Heart right ventricle (tissue), 16 donors: ENCODE measurements around the gene SLC35F2. TPM values are rescaled to one million over a fixed set of nuclear protein-coding genes. Genes with fewer than 3 reads are reported as not detected.

Experiments used
- ATAC-seq, 8 donors: fragments of 200-7000 bp; cut with Tn5 transposase; one replicate each; pipeline ENCODE4 v1.9.1; 2020; ENCODE audit warnings: mild to moderate bottlenecking in 8 of 8, moderate library complexity in 8 of 8, moderate number of reproducible peaks in 1 of 8
- DNase-seq, 2 donors: peaks; one replicate each; pipeline ENCODE4 v3.0.0-alpha.2; 2020
- H3K27ac ChIP-seq, 10 donors: fragments of 200-600 bp; sonication (generic) in 2 of 10; one replicate each; pipeline versions ENCODE4 v1.5.0 to v1.8.0; 2020 to 2022; ENCODE audit warnings: mild to moderate bottlenecking in 3 of 10
- H3K27me3 ChIP-seq, 7 donors: fragments of 200-600 bp; one replicate each; pipeline ENCODE4 v1.8.0; 2021 to 2022; ENCODE audit warnings: mild to moderate bottlenecking in 2 of 7
- H3K36me3 ChIP-seq, 9 donors: fragments of 200-600 bp; sonication (generic) in 1 of 9; one replicate each; pipeline versions ENCODE4 v1.5.0 to v1.8.0; 2020 to 2022; ENCODE audit warnings: mild to moderate bottlenecking in 2 of 9
- H3K4me1 ChIP-seq, 9 donors: fragments of 200-600 bp; sonication (generic) in 1 of 9; one replicate each; pipeline versions ENCODE4 v1.5.0 to v1.8.0; 2020 to 2022; ENCODE audit warnings: mild to moderate bottlenecking in 4 of 9
- H3K4me3 ChIP-seq, 10 donors: fragments of 200-600 bp; sonication (generic) in 2 of 10; one replicate each; pipeline versions ENCODE4 v1.5.0 to v1.8.0; 2020 to 2022; ENCODE audit warnings: mild to moderate bottlenecking in 7 of 10, moderate library complexity in 2 of 10
- H3K9me3 ChIP-seq, 11 donors: fragments of 200-600 bp in 10 of 11; sonication (generic) in 2 of 11; one replicate each; pipeline versions ENCODE4 v1.5.0 to v1.8.0; 2013 to 2022; ENCODE audit warnings: mild to moderate bottlenecking in 2 of 11, control low read depth in 1 of 11, moderate library complexity in 1 of 11
- WGBS, 2 donors: extraction: QIAGEN DNeasy Blood & Tissue Kit; methylation state at CpG; one replicate each; pipeline ENCODE4 v1.1.7; 2013; ENCODE audit warnings: inconsistent platforms in 1 of 2; 5-methylcytosine and 5-hydroxymethylcytosine counted together
- intact Hi-C, 10 donors: fragments of 100-400 bp; cut with DNase I; formaldehyde crosslinking; loops; one replicate each; pipeline versions ENCODE4 v1.11.1 to v1.14.2; 2022
- polyA plus RNA-seq, 2 donors: library from polyadenylated mRNA; stranded (reverse); fragments of 200-250 nt; gene quantifications; one replicate each; pipeline ENCODE4 v1.2.3, GENCODE V29; 2013
- total RNA-seq, 10 donors: library from RNA; stranded (reverse); fragmentation: NEBNext Ultra II Directional in 3 of 10; extraction: Animal tissue kit (Norgen Biotek cat#: 25700) in 3 of 10; gene quantifications; one replicate each; pipeline versions ENCODE4 v1.2.1 to v1.2.4, GENCODE V29; 2021 to 2023
- TF ChIP-seq, protein P1 (sequence below), 9 donors: fragments of 200-600 bp; sonication (generic) in 2 of 9; IDR thresholded peaks; one replicate each; pipeline versions ENCODE4 v1.5.0 to v1.8.0; 2021 to 2022; ENCODE audit warnings: antibody characterized with exemption in 9 of 9, mild to moderate bottlenecking in 5 of 9, moderate library complexity in 1 of 9
- donor health status: Arrhythmogenic right ventricular cardiomyopathy.
- donor health status: ischemic (EF 13 %, LVEDD 7.1; RV severe dilation, severe dysfunction).
- donor health status: healthy with polysubstance abuse.
- donor health status: DM: no; HTN: yes; CAD: no.
- donor health status: DM: no; HTN: no; CAD: no.
- donor health status: ischemic (EF 25% LVEDD 6.9; RV normal size, moderate dysfunction).
- donor health status: ischemic (EF 25% LVEDD 5.7; RV mildly dilated, moderate dysfunction).
- donor health status: healthy.
- donor health status: DM: yes; HTN: yes; CAD: no.
- donor health status: Ischemic cardiomyopathy.
- donor health status: ischemic (EF 35%, LVEDD 5.7; RV mildly dilated, moderate dysfunction).
- donor health status: nonischemic (EF 11% LVEDD 7.7; RV severe dilation, severe dysfunction).
- donor health status: DM: yes; HTN: yes; CAD: no.
- donor health status: PGD.
- donor health status: ischemic (EF 29% LVEDD 5.4; RV normal size, mild dysfunction).
- donor health status: nonischemic (EF 23%, LVEDD 6.1; RV moderate dilation, normal function).

SLC35F2 gene
- total and polyA plus RNA-seq, 12 donors = 0.40 to 2.0 (median 0.88) TPM

DNA sequence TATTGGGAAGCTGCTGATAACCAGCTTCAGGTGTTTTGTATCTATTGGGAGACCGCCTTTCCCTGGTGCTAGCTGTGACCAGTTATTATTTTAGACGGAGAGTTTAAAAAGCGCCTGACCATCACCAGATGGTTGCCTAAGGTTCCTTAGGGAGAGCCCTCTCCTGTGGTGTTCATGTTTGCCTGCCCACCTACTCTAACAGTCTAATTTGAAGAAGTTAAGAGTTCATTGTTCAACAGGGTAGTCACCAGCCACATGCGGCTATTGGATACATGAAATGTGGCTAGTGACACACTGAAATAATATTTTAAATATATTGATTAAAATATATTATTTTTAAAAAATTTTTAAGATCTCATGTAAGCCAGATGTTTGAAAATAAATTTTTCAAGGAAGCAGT, 75.5 kb downstream of the SLC35F2 start:
- intact Hi-C loops = no loop called here
- Histone ChIP-seq H3K9me3 (no peaks in the 10 kb centered on the region), H3K36me3 (no peaks in the 10 kb centered on the region), H3K4me3 (no peak overlapping the region), H3K27ac (no peak overlapping the region), H3K4me1 (no peaks in the 10 kb centered on the region), H3K27me3 (peaks cover 0 to 4% (median 0%) of the 10 kb centered on the region in 7 donors)
- DNase-seq (no peak), ATAC-seq (no peak)
- 97 to 98% methylated on average over 4 of the region's 4 CpGs for WGBS, 2 donors
- TF ChIP-seq, protein P1, sequence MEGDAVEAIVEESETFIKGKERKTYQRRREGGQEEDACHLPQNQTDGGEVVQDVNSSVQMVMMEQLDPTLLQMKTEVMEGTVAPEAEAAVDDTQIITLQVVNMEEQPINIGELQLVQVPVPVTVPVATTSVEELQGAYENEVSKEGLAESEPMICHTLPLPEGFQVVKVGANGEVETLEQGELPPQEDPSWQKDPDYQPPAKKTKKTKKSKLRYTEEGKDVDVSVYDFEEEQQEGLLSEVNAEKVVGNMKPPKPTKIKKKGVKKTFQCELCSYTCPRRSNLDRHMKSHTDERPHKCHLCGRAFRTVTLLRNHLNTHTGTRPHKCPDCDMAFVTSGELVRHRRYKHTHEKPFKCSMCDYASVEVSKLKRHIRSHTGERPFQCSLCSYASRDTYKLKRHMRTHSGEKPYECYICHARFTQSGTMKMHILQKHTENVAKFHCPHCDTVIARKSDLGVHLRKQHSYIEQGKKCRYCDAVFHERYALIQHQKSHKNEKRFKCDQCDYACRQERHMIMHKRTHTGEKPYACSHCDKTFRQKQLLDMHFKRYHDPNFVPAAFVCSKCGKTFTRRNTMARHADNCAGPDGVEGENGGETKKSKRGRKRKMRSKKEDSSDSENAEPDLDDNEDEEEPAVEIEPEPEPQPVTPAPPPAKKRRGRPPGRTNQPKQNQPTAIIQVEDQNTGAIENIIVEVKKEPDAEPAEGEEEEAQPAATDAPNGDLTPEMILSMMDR (IDR thresholded peaks at IDR 0.05) = no peak

- DNase-seq (no peak), ATAC-seq (no peak)
- TF ChIP-seq, protein P1 (IDR thresholded peaks at IDR 0.05) = no peak
- Histone ChIP-seq H3K9me3 (no peaks in the 10 kb centered on the region), H3K4me3 (no peak overlapping the region), H3K27me3 (peaks cover 0 to 4% (median 0%) of the 10 kb centered on the region in 7 donors), H3K27ac (no peak overlapping the region), H3K36me3 (no peaks in the 10 kb centered on the region), H3K4me1 (no peaks in the 10 kb centered on the region)
- intact Hi-C loops = no loop called here
- 36 to 43% methylated on average over 3 of the region's 3 CpGs for WGBS, 2 donors
These were observed 77.8 kb downstream of the SLC35F2 start for GRCh38 chr11:107780775-107781174.

GRCh38 chr11:107780136-107780535, 78.5 kb downstream of the SLC35F2 start:
- no peak for DNase-seq

DNA sequence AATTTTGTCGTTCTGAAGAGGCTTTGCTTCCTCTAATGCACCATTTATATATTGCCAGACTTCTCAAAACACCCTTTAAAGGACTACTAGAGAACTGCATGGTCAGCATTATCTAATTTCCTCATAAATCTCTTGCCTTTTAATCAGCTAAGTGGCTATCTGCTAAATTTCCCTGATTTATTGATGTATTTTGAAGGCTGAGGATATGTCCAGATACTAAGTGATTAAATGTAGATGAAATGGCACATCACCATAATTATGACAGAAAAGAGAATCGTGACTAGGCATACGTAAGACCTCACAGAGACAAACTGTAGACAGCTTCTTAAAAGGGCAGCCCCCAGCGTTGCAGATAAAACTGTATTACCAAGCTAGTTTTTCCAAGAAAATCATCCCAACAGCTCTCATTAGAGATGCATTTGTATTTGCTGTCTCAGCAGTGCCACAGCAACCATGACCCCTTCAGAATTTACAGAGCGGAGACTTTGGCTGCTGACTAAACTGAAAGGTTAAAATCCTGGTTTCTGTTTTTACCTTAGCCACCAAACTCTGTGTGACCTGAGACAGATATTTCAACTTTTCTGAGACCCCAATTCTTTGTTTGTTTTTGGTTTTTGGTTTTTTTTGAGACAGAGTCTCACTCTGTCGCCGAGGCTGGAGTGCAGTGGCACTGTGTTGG, 79.6 kb downstream of the SLC35F2 start:
- TF ChIP-seq, protein P1 (IDR thresholded peaks at IDR 0.05) = no peak
- no peaks in the 10 kb centered on the region for H3K36me3 ChIP-seq
- H3K9me3 ChIP-seq = no peaks in the 10 kb centered on the region
- intact Hi-C loops = loop anchor here in 7 of 10 donors (2.0 to 10.0 kb wide), 3 partner anchors 200 to 214 kb away; partner anchors contain the start of gene ALKBH8 (in 2 of the 7)
- ATAC-seq = no peak
- no peaks in the 10 kb centered on the region for H3K4me1 ChIP-seq
- no peak overlapping the region for H3K27ac ChIP-seq
- 70 to 81% methylated on average over 7 of the region's 7 CpGs for WGBS, 2 donors
- no peak for DNase-seq
- H3K27me3 ChIP-seq = peaks cover 0 to 4% (median 0%) of the 10 kb centered on the region in 7 donors
- no peak overlapping the region for H3K4me3 ChIP-seq

More at GRCh38 chr11:107780136-107780535, 78.5 kb downstream of the SLC35F2 start:
- H3K9me3 ChIP-seq = no peaks in the 10 kb centered on the region
- H3K27ac ChIP-seq = no peak overlapping the region
- no peaks in the 10 kb centered on the region for H3K36me3 ChIP-seq
- ATAC-seq = no peak
- H3K4me3 ChIP-seq = no peak overlapping the region
- TF ChIP-seq, protein P1 (IDR thresholded peaks at IDR 0.05) = no peak
- peaks cover 0 to 4% (median 0%) of the 10 kb centered on the region in 7 donors for H3K27me3 ChIP-seq
- intact Hi-C loops = no loop called here
- no peaks in the 10 kb centered on the region for H3K4me1 ChIP-seq
- WGBS, 2 donors = 47 to 51% methylated on average over 3 of the region's 3 CpGs
